Measurements from ENCODE around the gene UBA1.

DNA sequence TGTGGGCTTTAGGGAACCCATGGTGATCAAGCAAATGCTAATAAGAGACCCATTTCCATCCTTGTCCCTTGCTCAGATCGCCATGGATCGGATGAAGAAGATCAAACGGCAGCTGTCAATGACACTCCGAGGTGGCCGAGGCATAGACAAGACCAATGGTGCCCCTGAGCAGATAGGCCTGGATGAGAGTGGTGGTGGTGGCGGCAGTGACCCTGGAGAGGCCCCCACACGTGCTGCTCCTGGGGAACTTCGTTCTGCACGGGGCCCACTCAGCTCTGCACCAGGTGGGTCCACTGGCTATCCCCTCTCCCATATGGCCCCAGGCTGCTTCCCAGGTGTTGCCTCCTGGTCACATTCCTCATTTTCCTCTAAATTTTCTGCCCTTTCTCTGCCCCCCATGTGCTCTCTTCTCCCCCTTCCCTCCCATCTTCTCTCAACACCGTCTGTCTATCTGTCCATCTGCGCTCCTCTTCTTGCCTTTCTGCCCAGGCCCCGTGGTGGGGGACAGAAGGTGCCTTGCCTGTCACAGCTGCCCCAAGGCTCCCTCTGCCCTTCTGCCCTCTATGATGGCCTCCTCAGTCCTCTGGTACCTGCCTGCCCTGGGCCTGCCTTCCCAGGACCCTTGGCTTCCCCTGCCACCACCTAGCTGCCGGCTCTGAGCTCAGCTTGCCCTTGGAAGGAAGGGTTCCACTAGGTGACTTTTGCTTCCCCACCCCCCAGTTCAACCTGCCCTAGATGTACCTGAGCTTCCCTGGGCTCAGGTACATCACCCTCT lies 30.0 kb downstream of the UBA1 start:
- TF ChIP-seq POLR2A (IDR thresholded peaks at IDR 0.05) (no peak), POLR2AphosphoS5 (IDR thresholded peaks at IDR 0.05) (no peak)
- TF ChIP-seq, protein P1, sequence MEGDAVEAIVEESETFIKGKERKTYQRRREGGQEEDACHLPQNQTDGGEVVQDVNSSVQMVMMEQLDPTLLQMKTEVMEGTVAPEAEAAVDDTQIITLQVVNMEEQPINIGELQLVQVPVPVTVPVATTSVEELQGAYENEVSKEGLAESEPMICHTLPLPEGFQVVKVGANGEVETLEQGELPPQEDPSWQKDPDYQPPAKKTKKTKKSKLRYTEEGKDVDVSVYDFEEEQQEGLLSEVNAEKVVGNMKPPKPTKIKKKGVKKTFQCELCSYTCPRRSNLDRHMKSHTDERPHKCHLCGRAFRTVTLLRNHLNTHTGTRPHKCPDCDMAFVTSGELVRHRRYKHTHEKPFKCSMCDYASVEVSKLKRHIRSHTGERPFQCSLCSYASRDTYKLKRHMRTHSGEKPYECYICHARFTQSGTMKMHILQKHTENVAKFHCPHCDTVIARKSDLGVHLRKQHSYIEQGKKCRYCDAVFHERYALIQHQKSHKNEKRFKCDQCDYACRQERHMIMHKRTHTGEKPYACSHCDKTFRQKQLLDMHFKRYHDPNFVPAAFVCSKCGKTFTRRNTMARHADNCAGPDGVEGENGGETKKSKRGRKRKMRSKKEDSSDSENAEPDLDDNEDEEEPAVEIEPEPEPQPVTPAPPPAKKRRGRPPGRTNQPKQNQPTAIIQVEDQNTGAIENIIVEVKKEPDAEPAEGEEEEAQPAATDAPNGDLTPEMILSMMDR (IDR thresholded peaks at IDR 0.05): no peak

Measured in prostate gland (tissue), 2 donors.